GM19438 (cell line): Measurements from ENCODE around the gene ARHGEF12.

ENCODE experiments used
- ATAC-seq: cut with Tn5 transposase; IDR thresholded peaks from one replicate; pipeline ENCODE4 v1.9.1; 2021; ENCODE audit warnings: low read depth; ENCODE audit not compliant: unreplicated experiment

The ARHGEF12 gene

DNA sequence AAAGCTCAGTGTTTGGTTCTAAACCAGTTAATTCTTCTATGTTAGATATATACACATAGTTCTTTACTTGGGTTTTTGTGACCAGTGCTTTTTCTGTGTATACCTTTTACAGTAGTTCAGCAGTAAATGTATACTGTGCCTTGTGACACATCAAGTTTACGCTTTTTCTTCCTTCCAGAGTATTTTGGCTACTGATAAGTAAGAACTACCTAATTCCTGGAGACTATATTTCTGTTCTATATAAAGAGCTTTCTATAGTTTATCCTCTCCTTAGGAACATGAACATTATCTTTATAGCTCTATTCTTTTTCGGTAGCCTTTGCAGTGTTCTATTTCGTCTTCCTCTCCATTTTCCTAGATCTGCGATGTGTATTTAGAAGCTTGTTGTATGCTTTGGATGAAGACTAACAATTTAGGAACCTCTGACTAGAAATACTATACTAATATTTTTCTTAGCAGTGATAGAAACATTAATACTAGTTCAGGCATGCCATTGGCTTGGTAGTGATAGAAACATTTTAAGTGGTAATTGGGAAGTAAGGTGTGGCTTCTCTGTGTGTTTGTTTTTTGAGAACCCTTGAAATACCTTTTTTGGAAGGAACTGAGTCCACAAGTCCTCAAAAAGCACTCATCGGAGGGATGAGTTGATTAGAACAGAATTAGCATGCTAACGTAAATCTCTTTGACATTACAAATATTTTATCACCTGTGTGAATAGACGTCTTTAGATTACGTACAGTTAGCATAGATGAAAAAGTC lies 74.6 kb downstream of the ARHGEF12 start:
- no peak for ATAC-seq

DNA sequence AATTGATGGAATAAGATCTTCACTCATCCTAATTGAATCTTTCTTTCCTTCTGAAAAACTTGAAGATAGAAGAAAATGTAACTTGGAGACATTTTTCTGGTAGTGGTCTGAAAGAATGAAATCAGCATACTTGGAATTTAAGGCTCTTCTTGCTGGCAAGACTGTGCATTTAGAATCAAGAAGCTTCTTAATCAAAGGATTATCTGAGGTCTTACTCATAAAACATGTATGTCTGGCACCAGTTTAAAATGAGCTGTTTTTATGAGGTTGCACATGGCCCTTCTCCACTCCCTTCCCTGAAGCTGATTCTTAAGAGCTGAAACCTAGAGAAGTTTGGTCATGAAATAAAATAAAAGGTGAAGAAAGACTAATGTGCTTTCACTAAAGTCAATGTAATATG lies 77.3 kb downstream of the ARHGEF12 start:
- ATAC-seq: no peak

DNA sequence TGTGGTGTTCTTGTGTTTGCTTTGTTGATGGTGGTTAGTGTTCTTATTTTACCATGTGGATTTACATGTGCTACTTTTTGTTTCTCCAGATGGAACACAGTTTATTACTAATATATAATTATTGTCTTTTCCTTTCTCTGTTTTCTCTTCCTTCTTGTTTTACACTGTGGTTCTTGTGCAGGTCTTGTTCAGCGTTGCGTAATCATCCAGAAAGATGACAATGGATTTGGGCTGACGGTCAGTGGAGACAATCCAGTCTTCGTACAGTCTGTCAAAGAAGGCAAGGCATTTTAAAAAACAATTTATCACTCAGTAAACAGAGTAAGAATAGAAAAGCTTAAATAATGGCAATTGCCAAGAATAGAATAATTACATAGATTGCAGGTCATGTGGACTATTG lies 84.4 kb downstream of the ARHGEF12 start:
- no peak for ATAC-seq

DNA sequence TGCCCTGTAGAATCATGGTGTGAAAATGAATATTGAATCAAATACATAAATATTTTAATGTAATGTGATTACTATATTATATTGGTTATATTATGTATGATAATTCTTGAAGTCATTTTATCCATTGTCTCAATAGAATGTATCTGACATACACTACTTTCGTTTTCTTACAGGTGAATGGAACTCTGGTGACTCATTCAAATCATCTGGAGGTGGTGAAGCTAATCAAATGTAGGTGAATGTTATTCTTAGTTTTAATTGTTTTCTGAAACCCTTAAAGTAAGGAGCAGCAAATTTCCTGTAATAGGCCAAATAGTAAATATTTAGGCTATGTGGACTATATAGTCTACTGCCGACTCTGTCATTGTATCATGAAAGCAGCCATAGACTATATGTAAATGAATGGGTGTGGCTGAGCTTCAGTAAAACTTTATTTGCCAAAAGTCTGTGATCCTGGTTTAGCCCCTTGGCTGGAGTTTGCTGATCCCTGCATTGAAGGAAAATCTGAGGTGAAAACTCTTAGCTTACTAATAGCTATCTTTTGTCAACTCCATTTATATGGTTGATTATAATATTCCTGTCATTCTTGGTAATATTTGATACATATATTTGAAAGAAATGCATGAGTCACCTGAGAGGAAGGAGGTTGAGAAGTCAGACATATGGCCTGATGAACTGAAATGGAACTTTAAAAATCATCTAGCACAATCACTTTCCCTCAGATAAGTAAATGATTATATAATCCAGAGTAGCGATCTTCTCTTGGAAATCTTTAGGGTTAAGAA lies 88.2 kb downstream of the ARHGEF12 start:
- ATAC-seq: no peak

DNA sequence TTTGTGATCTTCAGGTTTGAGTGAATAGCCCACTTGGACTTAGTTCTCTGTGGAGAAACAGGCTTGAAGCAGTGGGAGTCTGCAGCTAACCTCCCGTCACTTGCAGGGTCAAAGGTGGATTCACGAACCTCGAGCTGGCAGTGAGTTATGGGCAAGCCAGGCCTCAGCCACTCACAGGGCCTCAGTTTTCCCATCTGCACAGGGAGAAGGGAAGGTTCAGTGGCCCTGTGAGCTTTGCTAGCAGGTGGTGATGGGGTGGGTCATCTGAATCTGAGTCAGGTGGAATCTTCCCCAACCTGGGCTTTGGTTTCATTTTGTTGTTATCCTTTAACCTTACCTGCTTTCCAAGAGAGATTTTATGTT lies 88.7 kb downstream of the ARHGEF12 start:
- ATAC-seq: no peak

DNA sequence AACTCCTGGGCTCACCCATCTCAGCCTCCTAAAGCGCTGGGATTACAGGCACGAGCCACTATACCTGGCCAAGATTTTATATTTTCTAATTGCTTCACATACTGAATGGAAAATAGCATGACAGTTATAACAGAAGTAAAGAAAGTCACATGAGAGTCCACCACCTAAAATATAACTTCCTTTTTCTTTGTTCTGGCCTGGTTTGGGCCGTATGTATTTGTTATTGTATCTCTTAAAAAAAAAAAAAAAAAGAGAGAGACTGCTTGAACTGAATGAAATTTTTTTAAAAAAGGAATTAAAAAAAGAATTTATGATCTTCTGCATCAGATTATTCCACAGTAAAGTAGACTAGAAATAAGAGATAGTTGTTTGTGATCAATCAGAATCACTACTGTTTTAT lies 89.3 kb downstream of the ARHGEF12 start:
- ATAC-seq: no peak

DNA sequence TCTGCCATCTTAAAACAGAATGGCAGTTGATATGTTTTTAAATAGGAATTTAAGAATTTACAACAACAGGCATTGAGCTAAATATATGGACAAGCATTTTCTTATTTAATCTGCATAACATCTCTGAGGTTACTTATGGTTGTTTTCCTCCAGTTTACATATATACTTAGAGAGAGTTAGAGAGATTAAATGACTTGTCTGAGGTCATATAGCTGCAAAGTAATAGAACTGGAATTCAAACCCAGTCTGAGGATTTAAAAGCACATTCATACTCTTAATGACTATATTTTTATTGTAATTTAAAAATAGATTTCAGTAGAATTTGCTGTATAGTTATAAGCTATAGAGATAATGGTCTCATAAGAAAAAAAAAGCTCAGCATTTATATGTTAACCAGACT lies 93.9 kb downstream of the ARHGEF12 start:
- ATAC-seq: no peak

DNA sequence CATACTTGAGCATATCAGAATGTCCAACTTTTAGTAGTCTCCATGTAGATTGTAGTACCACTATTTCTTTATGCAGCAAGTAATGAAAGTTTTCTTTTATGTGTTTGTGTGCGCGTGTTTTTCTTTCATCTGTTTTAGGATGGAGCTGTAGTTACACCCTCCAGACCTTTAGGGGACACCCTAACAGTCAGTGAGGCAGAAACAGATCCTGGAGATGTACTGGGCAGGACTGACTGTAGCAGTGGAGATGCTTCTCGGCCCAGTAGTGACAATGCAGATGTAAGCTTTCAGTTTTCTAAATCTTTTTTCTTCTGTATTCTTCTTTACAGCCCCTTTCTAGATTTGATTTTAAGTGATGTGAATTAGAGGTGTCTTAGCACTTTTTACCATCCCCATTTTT lies 95.4 kb downstream of the ARHGEF12 start:
- no peak for ATAC-seq

DNA sequence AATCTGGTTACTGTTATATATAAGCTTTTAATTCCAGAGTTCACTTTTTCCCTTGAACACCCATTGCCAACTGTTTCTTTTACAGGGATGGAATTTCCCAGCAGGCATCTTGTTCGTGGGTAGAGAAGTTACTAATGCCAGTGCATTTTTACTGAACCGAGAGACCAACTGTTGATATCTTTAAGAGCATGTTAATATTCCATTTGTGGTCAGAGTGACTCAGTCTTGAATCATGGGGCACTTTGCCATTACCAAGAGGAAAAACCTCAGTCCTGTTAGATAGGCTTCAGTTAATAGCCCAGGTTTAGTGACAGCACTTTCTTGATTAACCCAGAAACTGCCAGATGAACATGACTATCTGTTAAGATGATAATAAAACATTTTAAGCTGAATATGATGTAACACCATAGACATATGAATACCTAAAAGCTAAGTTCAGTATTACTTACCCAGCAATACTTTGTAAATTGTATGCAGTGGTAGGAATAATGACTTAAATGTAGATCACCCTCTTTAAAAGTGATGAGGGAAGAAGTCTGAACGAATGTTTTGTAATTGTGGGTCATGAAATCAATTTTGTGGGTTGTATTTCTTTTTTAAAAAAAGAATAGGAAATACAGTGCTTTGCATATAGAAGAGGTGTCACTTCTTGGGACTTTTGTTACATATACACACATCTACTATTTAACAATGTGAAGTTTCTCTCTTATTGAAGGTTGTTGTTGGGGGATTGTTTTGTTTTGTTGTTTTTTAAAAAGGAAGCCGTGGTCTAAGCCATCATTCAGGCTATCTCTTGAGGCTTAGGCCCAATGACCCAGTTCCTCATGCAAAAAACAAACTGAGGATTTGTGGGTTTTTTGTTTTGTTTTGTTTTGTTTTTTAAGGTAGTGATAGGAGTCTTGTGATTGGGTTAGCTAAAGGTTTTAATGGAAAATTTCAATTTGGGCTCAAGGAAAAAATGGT lies 96.1 kb downstream of the ARHGEF12 start:
- ATAC-seq: no peak

DNA sequence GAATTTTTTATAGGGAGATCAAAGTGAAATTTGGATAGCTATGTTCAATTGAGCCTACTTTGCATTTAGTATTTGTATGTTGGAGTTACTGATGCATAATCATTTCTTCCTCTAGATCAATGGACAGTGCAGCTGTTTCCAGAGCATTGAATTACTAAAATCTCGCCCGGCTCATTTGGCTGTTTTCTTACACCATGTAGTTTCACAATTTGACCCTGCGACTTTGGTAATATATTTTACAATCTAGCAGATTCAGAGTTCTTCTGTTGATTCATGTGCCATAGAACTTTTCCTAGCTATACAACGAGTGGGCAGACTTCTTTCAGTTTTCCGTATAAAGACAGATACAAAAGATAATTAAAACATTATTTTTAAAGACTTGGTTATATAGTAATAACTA lies 105.4 kb downstream of the ARHGEF12 start:
- ATAC-seq: no peak

DNA sequence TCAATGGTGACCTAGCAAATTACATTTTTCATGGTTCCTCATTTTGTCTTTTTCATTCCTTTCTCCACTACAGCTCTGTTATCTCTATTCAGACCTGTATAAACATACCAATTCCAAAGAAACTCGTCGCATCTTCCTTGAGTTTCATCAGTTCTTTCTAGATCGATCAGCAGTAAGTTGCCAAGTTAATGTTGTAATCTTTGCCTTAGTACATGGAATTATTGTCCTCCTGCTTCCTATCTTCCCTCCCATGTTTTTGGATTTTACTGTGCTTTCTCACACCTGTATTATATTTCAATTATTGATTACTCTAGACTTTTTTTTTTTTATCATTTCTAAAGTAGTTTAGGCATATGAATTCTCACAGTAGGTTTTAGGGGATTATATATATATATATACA lies 105.8 kb downstream of the ARHGEF12 start:
- ATAC-seq: no peak

DNA sequence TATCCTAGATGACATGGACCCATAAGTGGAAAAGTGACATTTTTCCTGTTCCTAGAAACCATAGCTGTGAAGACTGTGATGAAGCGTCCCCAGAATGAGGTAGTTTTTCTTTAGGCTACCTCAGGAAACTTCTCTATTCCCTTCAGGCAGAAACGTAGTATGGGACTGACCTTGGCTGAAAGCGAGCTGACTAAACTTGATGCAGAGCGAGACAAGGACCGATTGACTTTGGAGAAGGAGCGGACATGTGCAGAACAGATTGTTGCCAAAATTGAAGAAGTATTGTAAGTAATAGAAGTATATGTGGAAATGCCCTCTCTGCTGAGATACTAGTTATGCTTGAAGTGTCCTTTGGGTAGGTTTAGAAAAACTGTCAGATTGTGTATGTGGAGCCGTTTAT lies 110.6 kb downstream of the ARHGEF12 start:
- no peak for ATAC-seq

DNA sequence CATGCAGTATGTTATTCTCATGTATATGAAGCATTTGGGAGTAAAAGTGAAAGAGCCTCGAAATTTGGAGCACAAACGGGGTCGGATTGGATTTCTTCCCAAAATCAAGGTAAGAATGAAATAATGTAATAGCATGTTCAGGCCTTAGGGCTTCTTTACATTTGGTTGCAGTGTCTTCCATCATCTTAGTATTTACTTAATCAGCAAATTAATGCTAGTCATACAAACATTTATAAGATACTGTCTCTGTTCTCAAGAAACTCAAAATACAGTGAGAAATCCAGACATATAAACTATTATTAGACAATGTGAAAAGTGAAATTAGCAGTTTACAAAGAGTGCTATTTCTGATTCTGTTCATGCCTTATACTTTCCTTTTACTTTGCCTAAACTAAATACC lies 112.0 kb downstream of the ARHGEF12 start:
- no peak for ATAC-seq

DNA sequence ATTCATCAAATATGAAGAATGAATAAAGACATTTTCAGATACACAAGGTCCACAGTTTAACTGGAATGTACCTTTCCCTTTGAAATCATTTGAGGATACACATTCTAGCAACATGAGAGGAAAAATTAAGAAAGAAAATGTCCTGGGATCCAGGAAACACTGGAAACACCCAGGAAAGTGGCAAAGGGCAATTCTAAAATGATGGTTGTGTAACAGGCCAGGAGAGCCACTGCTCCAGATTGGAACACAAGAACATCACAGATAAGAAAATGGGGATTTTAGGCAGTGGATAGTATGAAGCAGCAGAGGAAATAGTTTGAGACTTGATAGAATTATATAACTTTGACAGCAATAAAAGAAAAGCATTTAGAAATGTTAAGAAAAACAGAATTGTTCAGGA lies 119.3 kb downstream of the ARHGEF12 start:
- ATAC-seq: no peak

DNA sequence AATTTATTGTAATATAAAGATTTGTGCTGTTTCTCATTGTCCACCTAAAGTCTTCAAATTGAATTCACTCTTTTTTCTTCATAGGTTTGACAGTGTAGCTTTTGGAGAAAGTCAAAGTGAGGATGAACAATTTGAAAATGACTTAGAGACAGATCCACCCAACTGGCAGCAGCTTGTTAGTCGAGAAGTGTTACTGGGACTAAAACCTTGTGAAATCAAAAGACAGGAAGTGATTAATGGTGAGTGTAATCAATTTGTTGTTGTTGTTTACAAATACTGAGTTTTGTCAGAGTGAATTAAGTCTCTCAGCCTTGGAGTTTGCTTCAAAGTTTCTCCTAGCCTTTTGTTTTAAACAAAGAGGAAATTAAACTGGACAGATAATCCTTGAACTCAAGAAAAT lies 121.8 kb downstream of the ARHGEF12 start:
- ATAC-seq: no peak

DNA sequence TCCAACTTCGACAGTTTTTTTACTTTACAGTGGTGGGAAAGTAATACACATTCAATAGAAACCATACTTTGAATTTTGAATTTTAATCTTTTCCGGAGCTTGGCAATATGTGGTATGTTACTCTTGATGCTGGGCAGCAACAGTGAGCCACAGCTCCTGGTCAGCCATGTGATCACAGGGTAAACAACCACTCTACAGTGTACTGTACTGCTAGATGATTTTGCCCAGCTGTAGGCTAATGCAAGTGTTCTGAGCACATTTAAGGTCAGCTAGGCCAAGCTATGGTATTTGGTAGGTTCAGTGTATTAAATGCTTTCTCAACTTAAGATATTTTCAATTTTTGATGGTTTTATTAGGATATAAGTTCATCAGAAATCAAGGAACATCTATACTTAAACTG lies 126.6 kb downstream of the ARHGEF12 start:
- ATAC-seq: no peak

DNA sequence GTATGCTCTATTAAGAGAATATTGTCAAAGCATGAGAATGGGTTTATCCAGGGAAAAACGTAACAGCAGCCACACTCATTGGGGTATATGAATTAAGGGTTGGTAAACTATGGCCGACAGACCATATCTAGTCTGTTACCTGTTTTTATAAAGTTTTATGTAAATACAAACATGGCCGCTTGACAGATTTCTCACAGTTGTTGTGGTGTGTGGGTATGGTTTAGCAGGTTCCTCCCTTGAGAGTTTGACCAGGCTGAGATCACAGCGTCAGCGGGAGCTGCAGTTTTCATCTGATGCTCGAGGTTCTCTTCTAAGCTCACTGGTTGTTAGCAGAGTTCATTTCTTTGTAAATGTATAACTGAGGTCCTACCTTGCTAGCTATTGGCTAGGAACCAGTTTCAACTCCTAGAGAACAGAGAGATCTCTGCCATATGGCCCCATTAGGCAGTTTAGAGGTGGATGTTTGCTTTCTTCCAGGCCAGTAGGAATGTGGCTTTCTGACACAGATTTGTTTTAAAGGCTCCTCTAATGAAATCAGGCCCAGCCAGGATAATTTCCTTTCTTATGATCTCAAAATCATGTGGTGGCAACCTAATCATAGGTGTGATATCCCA lies 129.8 kb downstream of the ARHGEF12 start:
- ATAC-seq: no peak

DNA sequence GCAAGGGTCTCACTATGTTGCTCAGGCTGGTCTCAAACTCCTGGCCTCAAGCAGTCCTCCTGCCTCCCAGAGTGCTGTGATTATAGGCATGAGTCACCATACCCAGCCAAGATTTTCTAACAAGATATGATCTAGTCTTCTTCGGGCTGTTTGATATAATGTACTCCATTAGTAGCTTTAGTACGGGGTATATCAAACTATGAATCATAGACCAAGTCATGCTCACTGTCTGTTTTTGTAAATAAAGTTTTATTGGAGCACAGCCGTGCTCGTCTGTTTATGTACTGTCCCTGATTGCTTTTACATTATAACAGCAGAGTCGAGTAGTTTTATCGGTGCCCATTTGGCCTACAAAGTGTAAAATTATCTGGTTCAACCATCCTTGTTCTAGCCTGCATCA lies 131.4 kb downstream of the ARHGEF12 start:
- no peak for ATAC-seq

DNA sequence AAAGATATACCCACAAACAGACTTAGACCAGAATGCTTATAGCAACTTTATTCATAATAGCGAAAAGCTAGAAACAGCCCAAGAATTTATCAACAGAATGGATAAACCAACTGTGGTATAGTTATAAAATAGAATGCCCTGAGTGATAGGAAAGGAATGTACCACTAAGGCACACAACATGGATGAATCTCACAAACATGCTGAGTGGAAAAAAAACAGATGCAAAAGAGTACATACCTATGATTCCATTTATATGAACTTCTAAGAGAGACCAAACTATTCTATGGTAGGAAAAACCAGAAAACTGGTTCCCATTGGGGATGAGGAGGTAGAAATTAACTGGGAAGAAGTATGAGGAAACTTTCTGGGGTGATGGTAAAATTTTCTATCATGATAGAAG lies 134.9 kb downstream of the ARHGEF12 start:
- ATAC-seq: no peak

DNA sequence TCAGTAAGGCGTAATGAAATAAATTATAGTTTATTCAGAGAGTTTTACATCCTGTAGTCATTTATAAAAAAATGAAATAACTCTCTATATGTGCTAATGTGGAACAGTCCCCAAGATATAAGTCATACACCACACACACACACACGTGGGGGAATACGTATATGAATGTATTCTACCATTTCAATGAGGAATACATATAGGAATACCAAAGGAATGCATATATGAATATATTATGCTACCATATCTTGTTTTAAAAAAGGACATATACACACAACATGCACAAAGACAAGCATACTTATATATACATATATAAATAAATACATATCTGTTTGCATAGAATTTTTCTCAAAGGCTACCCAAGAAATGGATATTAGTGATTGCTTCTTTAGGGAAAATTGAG lies 135.8 kb downstream of the ARHGEF12 start:
- no peak for ATAC-seq

DNA sequence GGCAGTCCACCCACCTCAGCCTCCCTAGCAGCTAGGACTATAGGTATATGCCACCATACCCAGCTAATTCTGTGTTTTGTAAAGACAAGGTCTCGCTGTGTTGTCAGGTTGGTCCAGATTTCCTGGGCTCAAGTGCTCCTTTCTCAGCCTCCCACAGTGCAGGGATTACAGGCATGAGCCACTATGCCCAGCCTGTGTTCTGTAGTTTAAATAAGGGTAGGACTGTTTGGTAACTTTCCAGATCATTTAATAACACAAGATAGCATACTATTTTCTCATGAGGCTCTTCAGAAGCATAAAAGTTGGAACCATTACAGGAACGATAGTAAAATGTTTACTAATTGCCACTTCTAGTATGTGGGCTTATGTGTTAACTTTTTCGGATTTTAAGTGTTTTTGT lies 137.3 kb downstream of the ARHGEF12 start:
- ATAC-seq: no peak
